Cardiac muscle cell (in vitro differentiated cells and primary cell): ENCODE measurements around the gene MED25. TPM values are rescaled to one million over a fixed set of nuclear protein-coding genes. Genes with fewer than 3 reads are reported as not detected.

Experiments used
- DNase-seq, 2 donors: peaks; one replicate each; pipeline versions ENCODE4 v3.0.0 to v3.0.0-alpha.2; 2010 to 2017; ENCODE audit warnings: low read depth in 1 of 2, low spot score in 1 of 2
- H3K27ac ChIP-seq: fragments of 200-600 bp; sonication (generic); 2 replicates; pipeline ENCODE4 v1.5.1; 2016
- H3K27me3 ChIP-seq: fragments of 200-600 bp; sonication (generic); 2 replicates; pipeline ENCODE4 v1.6.0; 2016; ENCODE audit warnings: control low read depth
- H3K36me3 ChIP-seq: fragments of 200-600 bp; sonication (generic); 2 replicates; pipeline ENCODE4 v1.5.1; 2016; ENCODE audit warnings: control low read depth
- H3K4me1 ChIP-seq: fragments of 200-600 bp; sonication (generic); 2 replicates; pipeline ENCODE4 v1.8.1; 2017; ENCODE audit warnings: low read depth, mild to moderate bottlenecking, mixed run types
- H3K4me3 ChIP-seq: fragments of 200-600 bp; sonication (generic); 2 replicates; pipeline ENCODE4 v1.5.1; 2016; ENCODE audit warnings: mild to moderate bottlenecking
- H3K9me3 ChIP-seq: fragments of 200-600 bp; sonication (generic); 2 replicates; pipeline ENCODE4 v1.5.1; 2017; ENCODE audit warnings: low read depth, mild to moderate bottlenecking, control low read depth
- polyA plus RNA-seq: library from polyadenylated mRNA; unstranded; fragments of >200 nt; fragmentation: Nextera tagmentation; extraction: Ambion mirVana; gene quantifications from 2 replicates; pipeline ENCODE4 v1.2.1, GENCODE V29; 2016
- total RNA-seq: library from RNA; depleted of rRNA; stranded (reverse); fragments of >200 nt; gene quantifications from 2 replicates; pipeline ENCODE4 v1.2.3, GENCODE V29; 2016
- TF ChIP-seq, protein P1 (sequence below): IDR thresholded peaks from 2 replicates; pipeline ENCODE4 v1.5.1; 2012; ENCODE audit warnings: low read depth, mild to moderate bottlenecking, low read length

MED25 gene
- total and polyA plus RNA-seq, 2 experiments from 2014 or later, result 69.9 to 83.7 TPM

DNA sequence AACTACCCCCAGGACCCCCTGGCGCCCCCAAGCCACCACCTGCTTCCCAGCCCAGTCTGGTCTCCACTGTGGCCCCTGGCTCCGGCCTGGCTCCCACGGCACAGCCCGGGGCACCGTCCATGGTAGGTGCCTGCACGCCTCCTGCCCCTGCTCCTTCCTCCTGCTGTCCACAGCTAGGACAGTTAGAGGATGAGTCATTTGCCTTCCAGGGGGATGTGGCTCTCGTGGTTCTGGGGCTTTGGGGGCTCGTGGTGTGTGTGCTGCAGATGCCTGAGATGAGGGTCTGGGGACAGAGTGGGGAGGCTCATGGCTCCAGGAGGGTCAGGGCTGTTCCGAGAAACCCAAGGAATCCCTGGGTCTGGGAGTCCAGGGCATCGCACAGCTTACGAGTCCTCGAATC, 12.7 kb downstream of the MED25 start:
- H3K4me3 ChIP-seq, result no peak overlapping the region
- DNase-seq, result no peak
- no peaks in the 10 kb centered on the region for H3K9me3 ChIP-seq
- no peaks in the 10 kb centered on the region for H3K27me3 ChIP-seq
- no peaks in the 10 kb centered on the region for H3K4me1 ChIP-seq
- peaks cover 27% of the 10 kb centered on the region for H3K36me3 ChIP-seq
- H3K27ac ChIP-seq, result no peak overlapping the region
- TF ChIP-seq, protein P1, sequence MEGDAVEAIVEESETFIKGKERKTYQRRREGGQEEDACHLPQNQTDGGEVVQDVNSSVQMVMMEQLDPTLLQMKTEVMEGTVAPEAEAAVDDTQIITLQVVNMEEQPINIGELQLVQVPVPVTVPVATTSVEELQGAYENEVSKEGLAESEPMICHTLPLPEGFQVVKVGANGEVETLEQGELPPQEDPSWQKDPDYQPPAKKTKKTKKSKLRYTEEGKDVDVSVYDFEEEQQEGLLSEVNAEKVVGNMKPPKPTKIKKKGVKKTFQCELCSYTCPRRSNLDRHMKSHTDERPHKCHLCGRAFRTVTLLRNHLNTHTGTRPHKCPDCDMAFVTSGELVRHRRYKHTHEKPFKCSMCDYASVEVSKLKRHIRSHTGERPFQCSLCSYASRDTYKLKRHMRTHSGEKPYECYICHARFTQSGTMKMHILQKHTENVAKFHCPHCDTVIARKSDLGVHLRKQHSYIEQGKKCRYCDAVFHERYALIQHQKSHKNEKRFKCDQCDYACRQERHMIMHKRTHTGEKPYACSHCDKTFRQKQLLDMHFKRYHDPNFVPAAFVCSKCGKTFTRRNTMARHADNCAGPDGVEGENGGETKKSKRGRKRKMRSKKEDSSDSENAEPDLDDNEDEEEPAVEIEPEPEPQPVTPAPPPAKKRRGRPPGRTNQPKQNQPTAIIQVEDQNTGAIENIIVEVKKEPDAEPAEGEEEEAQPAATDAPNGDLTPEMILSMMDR, result no peak

DNA sequence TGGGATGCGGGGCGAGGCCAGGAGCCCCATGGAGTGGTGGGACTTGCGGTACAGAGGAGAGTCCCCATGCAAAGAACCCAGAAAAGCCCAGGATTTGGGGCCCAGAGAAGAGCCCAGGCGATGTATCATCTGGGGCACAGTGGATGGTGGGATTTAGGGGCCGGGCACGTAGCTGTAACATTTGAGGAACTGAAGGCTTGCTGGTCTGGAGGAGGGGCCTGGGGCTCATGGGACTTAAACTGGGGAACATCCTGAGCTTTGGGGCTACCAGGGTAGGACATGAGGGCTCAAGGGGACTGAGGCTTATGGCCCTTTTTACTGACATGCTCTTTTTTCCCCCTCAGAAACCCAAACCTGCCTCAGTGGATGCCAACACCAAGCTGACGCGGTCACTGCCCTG, 13.5 kb downstream of the MED25 start:
- no peaks in the 10 kb centered on the region for H3K9me3 ChIP-seq
- H3K36me3 ChIP-seq, result peaks cover 27% of the 10 kb centered on the region
- no peaks in the 10 kb centered on the region for H3K27me3 ChIP-seq
- H3K4me1 ChIP-seq, result no peaks in the 10 kb centered on the region
- no peak for DNase-seq
- no peak overlapping the region for H3K4me3 ChIP-seq
- no peak overlapping the region for H3K27ac ChIP-seq
- TF ChIP-seq, protein P1, result no peak

DNA sequence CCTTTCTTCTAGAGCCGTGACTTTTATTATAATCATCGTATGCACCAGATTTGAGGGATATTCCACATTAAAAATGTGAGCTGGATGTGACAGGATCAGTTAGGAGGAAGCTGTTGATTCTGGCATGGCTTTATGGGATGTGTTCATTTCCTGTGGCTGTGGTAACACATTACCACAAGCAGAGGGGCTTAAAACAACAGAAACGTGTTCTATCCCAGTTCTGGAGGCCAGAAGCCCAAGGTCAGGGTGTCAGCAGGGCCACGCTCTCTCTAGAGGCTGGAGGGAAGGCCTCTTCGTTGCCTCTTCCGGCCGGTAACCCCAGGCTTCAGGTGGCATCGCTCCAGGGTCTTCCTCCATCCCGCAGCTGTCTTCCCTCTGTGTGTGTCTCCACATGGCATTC, 14.5 kb downstream of the MED25 start:
- TF ChIP-seq, protein P1, result no peak
- Histone ChIP-seq H3K27ac (no peak overlapping the region), H3K4me1 (no peaks in the 10 kb centered on the region), H3K9me3 (no peaks in the 10 kb centered on the region), H3K36me3 (peaks cover 27% of the 10 kb centered on the region), H3K4me3 (no peak overlapping the region), H3K27me3 (no peaks in the 10 kb centered on the region)
- no peak for DNase-seq

DNA sequence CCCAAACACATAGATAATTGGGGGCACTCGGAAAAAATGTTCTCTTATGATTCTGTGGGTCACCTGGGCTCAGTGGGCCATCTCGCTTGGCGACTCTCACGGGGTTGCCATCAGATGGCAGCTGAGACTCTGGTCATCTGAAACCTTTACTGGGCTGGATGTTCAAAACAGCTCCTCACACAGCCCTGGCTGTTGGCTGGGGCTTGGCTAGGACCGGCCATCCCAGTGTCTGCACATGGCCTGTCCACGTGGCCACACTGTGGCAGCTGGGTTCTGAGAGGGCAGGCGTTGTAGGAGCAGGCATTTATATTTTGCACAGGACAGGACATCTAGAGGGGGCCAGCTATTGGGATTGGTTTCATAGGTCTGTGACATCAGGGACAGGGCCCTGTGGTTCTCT, 15.5 kb downstream of the MED25 start:
- Histone ChIP-seq H3K4me3 (no peak overlapping the region), H3K4me1 (no peaks in the 10 kb centered on the region), H3K9me3 (no peaks in the 10 kb centered on the region), H3K27me3 (no peaks in the 10 kb centered on the region), H3K27ac (no peak overlapping the region), H3K36me3 (peaks cover 27% of the 10 kb centered on the region)
- TF ChIP-seq, protein P1, result no peak
- DNase-seq, result no peak

DNA sequence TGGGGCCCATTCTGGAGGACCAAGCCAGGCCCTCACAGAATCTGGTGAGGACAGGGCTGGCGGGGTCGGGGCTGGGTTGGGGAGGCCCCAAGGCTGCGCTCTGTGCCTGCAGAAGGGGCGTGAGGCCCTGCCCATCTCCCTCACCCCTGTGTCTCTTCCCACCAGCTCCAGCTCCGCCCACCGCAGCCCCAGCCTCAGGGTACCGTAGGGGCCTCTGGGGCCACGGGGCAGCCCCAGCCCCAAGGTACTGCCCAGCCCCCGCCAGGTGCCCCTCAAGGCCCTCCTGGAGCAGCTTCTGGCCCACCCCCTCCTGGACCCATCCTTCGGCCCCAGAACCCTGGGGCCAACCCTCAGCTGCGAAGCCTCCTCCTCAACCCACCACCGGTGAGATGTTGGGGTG, 17.5 kb downstream of the MED25 start:
- DNase-seq, result no peak
- peaks cover 31% of the 10 kb centered on the region for H3K36me3 ChIP-seq

More for the DNA sequence above, 17.5 kb downstream of the MED25 start:
- no peak overlapping the region for H3K4me3 ChIP-seq
- peaks cover 11% of the 10 kb centered on the region for H3K4me1 ChIP-seq
- no peaks in the 10 kb centered on the region for H3K27me3 ChIP-seq
- TF ChIP-seq, protein P1, result no peak
- H3K9me3 ChIP-seq, result no peaks in the 10 kb centered on the region
- peak overlapping the region; percentile 14 for H3K27ac ChIP-seq
